ENCODE data around the gene POU3F2.

GRCh38 chr6:98836962-98837944 lies 2.9 kb downstream of the POU3F2 start:
- TF ChIP-seq CTCF (conservative IDR thresholded peaks at IDR 0.05; ENCODE audit: low read depth, low read length): no peak
- TF ChIP-seq EZH2 (IDR thresholded peaks at IDR 0.05; ENCODE audit: borderline replicate concordance, low read depth, low read length, poor library complexity, severe bottlenecking): no peak

Data from A673 (cell line).